GM10266 (cell line): ENCODE results near the gene XIRP2.

Experiments
- DNase-seq: peaks from one replicate; pipeline ENCODE4 v3.0.0; 2012; ENCODE audit errors: extremely low spot score
- TF ChIP-seq, protein P1 (sequence below): IDR thresholded peaks from 2 replicates; pipeline ENCODE4 v1.5.1; 2012; ENCODE audit warnings: mild to moderate bottlenecking, low read depth; ENCODE audit not compliant: control insufficient read depth, insufficient read depth; ENCODE audit errors: missing control alignments

The XIRP2 gene

GRCh38 chr2:167198576-167198975, 310.3 kb downstream of the XIRP2 start:
- TF ChIP-seq, protein P1, sequence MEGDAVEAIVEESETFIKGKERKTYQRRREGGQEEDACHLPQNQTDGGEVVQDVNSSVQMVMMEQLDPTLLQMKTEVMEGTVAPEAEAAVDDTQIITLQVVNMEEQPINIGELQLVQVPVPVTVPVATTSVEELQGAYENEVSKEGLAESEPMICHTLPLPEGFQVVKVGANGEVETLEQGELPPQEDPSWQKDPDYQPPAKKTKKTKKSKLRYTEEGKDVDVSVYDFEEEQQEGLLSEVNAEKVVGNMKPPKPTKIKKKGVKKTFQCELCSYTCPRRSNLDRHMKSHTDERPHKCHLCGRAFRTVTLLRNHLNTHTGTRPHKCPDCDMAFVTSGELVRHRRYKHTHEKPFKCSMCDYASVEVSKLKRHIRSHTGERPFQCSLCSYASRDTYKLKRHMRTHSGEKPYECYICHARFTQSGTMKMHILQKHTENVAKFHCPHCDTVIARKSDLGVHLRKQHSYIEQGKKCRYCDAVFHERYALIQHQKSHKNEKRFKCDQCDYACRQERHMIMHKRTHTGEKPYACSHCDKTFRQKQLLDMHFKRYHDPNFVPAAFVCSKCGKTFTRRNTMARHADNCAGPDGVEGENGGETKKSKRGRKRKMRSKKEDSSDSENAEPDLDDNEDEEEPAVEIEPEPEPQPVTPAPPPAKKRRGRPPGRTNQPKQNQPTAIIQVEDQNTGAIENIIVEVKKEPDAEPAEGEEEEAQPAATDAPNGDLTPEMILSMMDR: no peak
- no peak for DNase-seq

DNA sequence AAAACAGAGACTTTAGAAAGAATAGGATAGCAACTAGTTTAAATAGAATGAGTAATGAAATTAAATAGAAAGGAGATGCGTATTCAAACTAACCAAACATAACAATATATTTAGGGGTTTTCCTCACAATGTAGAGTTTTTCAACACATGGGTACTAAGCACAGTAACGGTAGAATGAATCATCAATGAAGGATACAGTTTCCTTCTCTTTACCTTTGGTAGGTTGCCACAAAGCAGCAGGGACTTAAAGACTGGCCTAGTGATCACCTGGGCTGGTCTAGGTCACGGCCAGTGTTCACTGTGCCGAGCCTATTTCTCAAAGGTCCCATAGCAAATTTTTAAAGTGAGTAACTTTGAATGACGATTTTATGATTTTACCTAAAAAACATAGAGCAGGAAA, 311.7 kb downstream of the XIRP2 start:
- DNase-seq: no peak
- TF ChIP-seq, protein P1: no peak

DNA sequence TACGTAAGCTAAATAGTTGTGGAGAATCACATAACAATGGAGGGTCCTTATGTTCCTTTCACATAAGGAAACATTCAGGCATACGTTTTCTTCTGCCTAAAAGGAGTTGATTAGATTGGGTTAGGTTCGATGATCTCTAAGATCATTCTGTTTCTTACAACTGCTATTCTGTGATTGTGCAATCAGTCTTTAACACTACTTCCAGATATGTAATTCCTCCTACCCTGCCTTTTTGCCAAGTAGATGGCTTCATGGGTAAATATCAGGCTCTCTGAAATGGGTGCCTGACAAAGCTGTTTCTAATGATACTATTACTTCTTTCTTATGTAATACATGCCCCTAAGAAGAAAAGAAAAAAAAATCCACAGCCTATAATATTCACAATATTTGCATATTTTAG, 321.5 kb downstream of the XIRP2 start:
- no peak for DNase-seq

GRCh38 chr2:167212014-167212648, 323.9 kb downstream of the XIRP2 start:
- peak; percentile 36 for DNase-seq
- TF ChIP-seq, protein P1: peak; percentile 55

More for the DNA sequence above, 321.5 kb downstream of the XIRP2 start:
- TF ChIP-seq, protein P1: no peak

DNA sequence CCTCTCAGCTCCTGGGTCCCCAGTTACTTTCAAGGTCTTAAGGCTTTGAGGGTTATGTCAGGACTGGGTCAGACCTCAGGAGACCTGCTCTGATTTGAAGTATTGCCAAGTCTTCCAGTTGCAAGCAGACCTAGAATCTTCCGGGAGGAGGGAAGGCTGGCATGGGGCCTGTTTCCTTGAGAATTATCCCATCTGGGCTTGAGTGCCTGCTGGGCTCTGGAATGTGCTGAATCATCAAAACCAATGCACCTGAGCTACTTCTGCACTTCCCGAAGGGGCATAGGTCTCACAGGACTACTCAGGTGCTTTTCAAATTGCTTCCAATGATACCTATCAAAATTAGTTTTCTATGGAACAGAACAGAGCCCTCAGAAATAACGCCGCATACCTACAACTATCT, 327.3 kb downstream of the XIRP2 start:
- DNase-seq: no peak
- TF ChIP-seq, protein P1: no peak

- TF ChIP-seq, protein P1: no peak
- no peak for DNase-seq
Measured at GRCh38 chr2:167237478-167237877, 349.2 kb downstream of the XIRP2 start.

GRCh38 chr2:167240671-167241070, 352.4 kb downstream of the XIRP2 start:
- TF ChIP-seq, protein P1: no peak
- no peak for DNase-seq
